Transverse colon (tissue), 4 donors: ENCODE results near the gene PFDN2. TPM values are rescaled to one million over a fixed set of nuclear protein-coding genes. Genes with fewer than 3 reads are reported as not detected.

ENCODE experiments used
- DNase-seq: peaks from one replicate; pipeline ENCODE4 v3.0.0-alpha.2; 2019
- H3K27ac ChIP-seq, 4 donors: fragments of 200-600 bp; sonication (generic); 2 replicates each; pipeline ENCODE4 v1.5.1; 2016 to 2018; ENCODE audit warnings: inconsistent platforms in 4 of 4
- H3K27me3 ChIP-seq: fragments of 200-600 bp; sonication (generic); 2 replicates; pipeline ENCODE4 v1.5.1; 2017; ENCODE audit warnings: inconsistent platforms
- H3K36me3 ChIP-seq, 4 donors: fragments of 200-600 bp; sonication (generic); 2 replicates each; pipeline ENCODE4 v1.5.1; 2017 to 2019; ENCODE audit warnings: inconsistent platforms in 4 of 4
- H3K4me1 ChIP-seq, 4 donors: fragments of 200-600 bp; sonication (generic); 2 replicates each; pipeline ENCODE4 v1.5.1; 2017 to 2020; ENCODE audit warnings: inconsistent platforms in 4 of 4
- H3K4me3 ChIP-seq, 4 donors: fragments of 200-600 bp; sonication (generic); 1 replicate in 1 of 4; 2 replicates in 3 of 4; pipeline versions ENCODE4 v1.5.1 to v1.6.1; 2017 to 2019; ENCODE audit warnings: inconsistent platforms in 4 of 4
- H3K9me3 ChIP-seq, 2 donors: fragments of 200-600 bp; sonication (generic); 2 replicates each; pipeline ENCODE4 v1.5.1; 2017 to 2019; ENCODE audit warnings: inconsistent platforms in 2 of 2
- EP300 ChIP-seq: sonication (generic); formaldehyde crosslinking; IDR thresholded peaks from one replicate; pipeline ENCODE4 v1.6.1; 2017; ENCODE audit warnings: antibody characterized with exemption, low read depth
- POLR2A ChIP-seq: fragments of 450-650 bp; IDR thresholded peaks from one replicate; pipeline ENCODE4 v1.6.1; 2016; ENCODE audit warnings: antibody characterized with exemption, mild to moderate bottlenecking, moderate library complexity
- POLR2AphosphoS5 ChIP-seq, 3 donors: sonication (generic); formaldehyde crosslinking; IDR thresholded peaks; one replicate each; pipeline ENCODE4 v1.6.1; 2016; ENCODE audit warnings: antibody characterized with exemption in 3 of 3
- WGBS, 2 donors: methylation state at CpG; one replicate each; pipeline ENCODE4 v1.1.5; 2018; ENCODE audit warnings: low coverage in 1 of 2; 5-methylcytosine and 5-hydroxymethylcytosine counted together
- in situ Hi-C, 4 donors: fragments of 200-750 bp; cut with MboI; loops; one replicate each; pipeline versions ENCODE4 v1.15.0 to v1.15.1; 2017; ENCODE audit warnings: low sequenced_read_pairs in 3 of 4, low pct_ligation_motif_present in 1 of 4, low pct_unique_long_range_greater_than_20kb in 1 of 4
- intact Hi-C: fragments of 100-400 bp; cut with DNase I; formaldehyde crosslinking; loops from one replicate; pipeline ENCODE4 v1.15.1; 2023; ENCODE audit warnings: low total_unique reads
- total RNA-seq, 4 donors: library from RNA; depleted of rRNA; stranded (reverse); fragments of >200 nt; gene quantifications; one replicate each; pipeline ENCODE4 v1.1.0, GENCODE V29; 2016
- TF ChIP-seq, protein P1 (sequence below), 5 experiments: fragments of 200-600 bp in 3 of 5; fragments of 450-650 bp in 2 of 5; sonication (generic) in 3 of 5; IDR thresholded peaks; 1 replicate in 2 of 5; 2 replicates in 3 of 5; pipeline ENCODE4 v1.5.1; 2016 to 2017; ENCODE audit warnings: antibody characterized with exemption in 5 of 5, inconsistent platforms in 3 of 5, mild to moderate bottlenecking in 2 of 5, moderate library complexity in 1 of 5

PFDN2 gene
- total RNA-seq, 4 donors from 2014 or later = 28.9 to 70.5 (median 45.9) TPM

DNA sequence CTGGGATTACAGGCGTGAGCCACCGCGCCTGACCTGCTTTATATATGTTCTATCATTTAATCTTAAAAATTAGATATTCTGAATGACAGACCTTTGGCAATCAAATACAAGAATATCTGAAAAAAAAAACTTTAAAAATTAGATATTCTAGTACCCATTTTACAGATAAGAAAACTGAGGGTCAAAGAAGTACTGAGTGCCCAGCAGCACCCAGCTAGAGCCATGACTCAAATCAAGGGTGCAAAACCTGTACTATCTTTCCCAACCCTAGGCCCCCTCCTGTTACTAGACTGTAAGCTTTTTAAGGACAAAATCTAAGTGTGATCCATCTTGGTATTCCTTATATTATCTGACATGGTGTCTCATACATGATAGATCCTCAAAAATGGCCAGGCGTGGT is 56.4 kb downstream of the PFDN2 start:
- H3K9me3 ChIP-seq = no peaks in the 10 kb centered on the region
- intact Hi-C loops (no loop called here), in situ Hi-C loops (loop anchor here in 1 of 4 donors (25.0 kb wide), 1 partner anchor 676 kb away; the partner anchor contains the start of gene DUSP12)
- H3K4me3 ChIP-seq = no peak overlapping the region
- H3K36me3 ChIP-seq = no peaks in the 10 kb centered on the region
- 95 to 100% methylated on average over 1 to 4 of the region's 4 CpGs for WGBS, 2 donors
- no peak for TF ChIP-seq EP300
- TF ChIP-seq POLR2A = no peak
- TF ChIP-seq, protein P1, sequence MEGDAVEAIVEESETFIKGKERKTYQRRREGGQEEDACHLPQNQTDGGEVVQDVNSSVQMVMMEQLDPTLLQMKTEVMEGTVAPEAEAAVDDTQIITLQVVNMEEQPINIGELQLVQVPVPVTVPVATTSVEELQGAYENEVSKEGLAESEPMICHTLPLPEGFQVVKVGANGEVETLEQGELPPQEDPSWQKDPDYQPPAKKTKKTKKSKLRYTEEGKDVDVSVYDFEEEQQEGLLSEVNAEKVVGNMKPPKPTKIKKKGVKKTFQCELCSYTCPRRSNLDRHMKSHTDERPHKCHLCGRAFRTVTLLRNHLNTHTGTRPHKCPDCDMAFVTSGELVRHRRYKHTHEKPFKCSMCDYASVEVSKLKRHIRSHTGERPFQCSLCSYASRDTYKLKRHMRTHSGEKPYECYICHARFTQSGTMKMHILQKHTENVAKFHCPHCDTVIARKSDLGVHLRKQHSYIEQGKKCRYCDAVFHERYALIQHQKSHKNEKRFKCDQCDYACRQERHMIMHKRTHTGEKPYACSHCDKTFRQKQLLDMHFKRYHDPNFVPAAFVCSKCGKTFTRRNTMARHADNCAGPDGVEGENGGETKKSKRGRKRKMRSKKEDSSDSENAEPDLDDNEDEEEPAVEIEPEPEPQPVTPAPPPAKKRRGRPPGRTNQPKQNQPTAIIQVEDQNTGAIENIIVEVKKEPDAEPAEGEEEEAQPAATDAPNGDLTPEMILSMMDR (IDR thresholded peaks at IDR 0.05) = no peak
- no peak for TF ChIP-seq POLR2AphosphoS5 (IDR thresholded peaks at IDR 0.05)
- H3K27ac ChIP-seq = no peak overlapping the region
- H3K4me1 ChIP-seq = peaks cover 0 to 3% (median 0%) of the 10 kb centered on the region in 4 donors
- no peak for DNase-seq
- no peaks in the 10 kb centered on the region for H3K27me3 ChIP-seq

- WGBS, 2 donors = 80 to 82% methylated on average over 5 to 6 of the region's 6 CpGs
- no peak for DNase-seq
- in situ Hi-C loops = loop anchor here in 1 of 4 donors (25.0 kb wide), 1 partner anchor 678 kb away; the partner anchor contains the start of gene DUSP12
- H3K27me3 ChIP-seq = no peaks in the 10 kb centered on the region
- H3K4me3 ChIP-seq = no peak overlapping the region
- H3K36me3 ChIP-seq = no peaks in the 10 kb centered on the region
- intact Hi-C loops = no loop called here
- H3K27ac ChIP-seq = no peak overlapping the region
- no peaks in the 10 kb centered on the region for H3K4me1 ChIP-seq
- H3K9me3 ChIP-seq = no peaks in the 10 kb centered on the region
- TF ChIP-seq EP300 (no peak), POLR2A (no peak), POLR2AphosphoS5 (IDR thresholded peaks at IDR 0.05) (no peak)
- TF ChIP-seq, protein P1 (IDR thresholded peaks at IDR 0.05) = no peak
These were observed 58.5 kb downstream of the PFDN2 start for GRCh38 chr1:161059293-161059692.

- no peak for DNase-seq
- H3K4me3 ChIP-seq = no peak overlapping the region
- in situ Hi-C loops = loop anchor here in 1 of 4 donors (25.0 kb wide), 1 partner anchor 682 kb away; the partner anchor contains the start of gene DUSP12
- no peaks in the 10 kb centered on the region for H3K9me3 ChIP-seq
- H3K27ac ChIP-seq = no peak overlapping the region
- no peaks in the 10 kb centered on the region for H3K27me3 ChIP-seq
- TF ChIP-seq, protein P1 (IDR thresholded peaks at IDR 0.05) = no peak
- no peak for TF ChIP-seq EP300
- no peak for TF ChIP-seq POLR2AphosphoS5 (IDR thresholded peaks at IDR 0.05)
- TF ChIP-seq POLR2A = no peak
- H3K4me1 ChIP-seq = no peaks in the 10 kb centered on the region
- 79 to 100% methylated on average over 1 to 7 of the region's 7 CpGs for WGBS, 2 donors
- intact Hi-C loops = no loop called here
- no peaks in the 10 kb centered on the region for H3K36me3 ChIP-seq
These were observed 63.0 kb downstream of the PFDN2 start for GRCh38 chr1:161054805-161055204.

GRCh38 chr1:161054232-161054631 is 63.6 kb downstream of the PFDN2 start:
- intact Hi-C loops = no loop called here
- in situ Hi-C loops = loop anchor here in 1 of 4 donors (25.0 kb wide), 1 partner anchor 683 kb away; the partner anchor contains the start of gene DUSP12
- Histone ChIP-seq H3K9me3 (no peaks in the 10 kb centered on the region), H3K4me3 (no peak overlapping the region), H3K27ac (no peak overlapping the region), H3K36me3 (no peaks in the 10 kb centered on the region), H3K4me1 (no peaks in the 10 kb centered on the region), H3K27me3 (no peaks in the 10 kb centered on the region)
- DNase-seq = no peak
- 100% methylated on average over 4 of the region's 4 CpGs; no CpG with 5 or more reads in 1 of the 2 donors for WGBS, 2 donors
- no peak for TF ChIP-seq EP300
- TF ChIP-seq POLR2AphosphoS5 (IDR thresholded peaks at IDR 0.05) = no peak

DNA sequence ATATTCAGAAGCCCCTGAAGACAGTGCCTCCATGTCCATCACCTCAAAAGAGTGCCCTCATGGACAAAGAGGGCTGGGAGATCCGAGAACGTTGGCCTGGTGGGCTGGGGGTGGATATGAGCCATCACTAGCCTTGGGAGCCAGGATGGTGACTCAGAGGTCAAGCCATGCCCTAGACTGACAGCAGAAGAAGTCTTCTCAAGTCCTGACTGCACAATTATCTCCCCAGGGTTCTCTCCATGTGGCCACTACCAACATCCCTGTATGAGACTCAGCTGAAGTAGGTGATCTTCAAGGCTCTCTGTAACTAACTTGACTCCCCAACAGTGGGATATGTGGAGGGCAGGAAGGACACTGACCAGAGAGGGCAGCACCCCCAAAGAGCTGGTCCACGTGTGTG is 64.9 kb downstream of the PFDN2 start:
- in situ Hi-C loops = loop anchor here in 1 of 4 donors (25.0 kb wide), 1 partner anchor 684 kb away; the partner anchor contains the start of gene DUSP12
- Histone ChIP-seq H3K27ac (no peak overlapping the region), H3K36me3 (no peaks in the 10 kb centered on the region), H3K27me3 (no peaks in the 10 kb centered on the region), H3K4me1 (no peaks in the 10 kb centered on the region), H3K9me3 (no peaks in the 10 kb centered on the region), H3K4me3 (no peak overlapping the region)
- no peak for DNase-seq
- TF ChIP-seq POLR2A (no peak), POLR2AphosphoS5 (IDR thresholded peaks at IDR 0.05) (no peak), EP300 (no peak)
- TF ChIP-seq, protein P1 (IDR thresholded peaks at IDR 0.05) = no peak
- 72 to 100% methylated on average over 1 to 3 of the region's 3 CpGs for WGBS, 2 donors
- intact Hi-C loops = no loop called here
